GM20000 (cell line): ENCODE results near the gene ALOXE3.
"Not testable (repeated sequence)": the region's sequence is repeated elsewhere in the genome, so short reads cannot be mapped to it uniquely, and the experiment has no call there.

ENCODE experiments used
- DNase-seq: peaks from one replicate; pipeline ENCODE4 v3.0.0; 2012; ENCODE audit warnings: low spot score
- CTCF ChIP-seq: IDR thresholded peaks from 2 replicates; pipeline ENCODE4 v1.5.1; 2012; ENCODE audit warnings: mild to moderate bottlenecking, control low read depth; ENCODE audit errors: extremely low read depth, missing control alignments

ALOXE3 gene

GRCh38 chr17:8062435-8062806 is 55.9 kb downstream of the ALOXE3 start:
- TF ChIP-seq CTCF = no peak
- no peak for DNase-seq

DNA sequence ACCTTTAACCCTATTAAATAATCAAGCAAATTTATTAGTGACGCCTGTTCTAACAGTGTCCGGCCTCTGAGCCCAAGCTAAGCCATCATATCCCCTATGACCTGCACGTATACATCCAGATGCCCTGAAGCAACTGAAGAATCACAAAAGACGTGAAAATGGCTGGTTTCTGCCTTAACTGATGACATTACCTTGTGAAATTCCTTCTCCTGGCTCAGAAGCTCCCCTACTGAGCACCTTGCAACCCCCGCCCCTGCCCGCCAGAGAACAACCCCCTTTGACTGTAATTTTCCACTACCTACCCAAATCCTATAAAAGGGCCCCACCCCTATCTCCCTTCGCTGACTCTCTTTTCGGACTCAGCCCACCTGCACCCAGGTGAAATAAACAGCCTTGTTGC is 56.5 kb downstream of the ALOXE3 start:
- not testable (repeated sequence) for DNase-seq

GRCh38 chr17:8060274-8060673 is 58.0 kb downstream of the ALOXE3 start:
- peak; percentile 81 for DNase-seq
- TF ChIP-seq CTCF = peak; percentile 57

DNA sequence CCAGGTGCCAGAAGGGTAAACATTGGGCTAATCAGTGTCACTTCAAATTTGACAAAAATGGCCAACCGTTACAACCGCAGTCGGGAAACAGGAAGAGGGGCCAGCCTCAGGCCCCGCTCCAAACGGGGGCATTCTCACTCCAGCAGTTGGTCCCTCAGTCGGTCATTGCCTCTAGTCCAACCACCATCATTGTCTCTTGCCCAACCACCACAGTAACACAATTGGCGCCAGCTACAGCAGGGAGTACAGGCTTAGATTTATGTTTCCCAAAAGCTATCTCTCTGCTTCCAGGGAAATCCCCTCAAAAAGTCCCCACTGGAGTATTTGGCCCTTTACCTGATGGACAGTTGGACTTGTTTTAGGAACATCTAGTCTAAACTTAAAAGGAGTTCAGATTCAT is 59.2 kb downstream of the ALOXE3 start:
- TF ChIP-seq CTCF = no peak
- no peak for DNase-seq

- peak; percentile 83 for DNase-seq
- TF ChIP-seq CTCF = peak; percentile 68
These were observed 60.6 kb downstream of the ALOXE3 start for GRCh38 chr17:8057691-8058114.

DNA sequence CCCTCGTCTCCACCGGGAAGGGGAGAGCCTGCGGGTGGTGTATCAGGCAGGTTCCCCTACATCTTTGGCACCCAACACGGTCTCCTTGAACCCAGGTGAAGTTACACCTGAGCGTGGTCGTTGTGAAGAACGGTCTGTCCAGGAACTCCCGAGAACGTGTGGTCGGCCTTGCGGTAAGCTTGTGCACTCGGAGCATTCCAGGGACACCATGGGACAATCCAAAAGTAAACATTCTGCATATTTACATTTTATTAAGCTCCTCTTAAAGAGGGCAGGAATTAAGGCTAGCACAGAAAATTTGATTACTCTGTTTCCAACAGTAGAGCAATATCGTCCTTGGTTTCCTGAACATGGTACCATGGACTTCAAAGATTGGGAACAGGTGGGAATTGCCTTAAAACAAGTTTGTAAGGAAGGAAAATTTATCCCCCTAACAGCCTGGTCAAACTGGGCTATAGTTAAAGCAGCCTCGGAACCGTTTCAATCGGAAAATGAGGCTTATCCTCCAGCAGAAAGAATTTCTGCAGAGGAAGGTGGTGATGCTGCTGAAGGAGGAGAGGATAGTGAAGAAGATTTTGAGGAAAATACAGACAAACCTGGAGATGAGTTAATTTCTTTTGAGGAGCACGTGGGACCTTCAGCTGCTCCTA is 61.2 kb downstream of the ALOXE3 start:
- no peak for DNase-seq
- no peak for TF ChIP-seq CTCF

GRCh38 chr17:8056232-8056975 is 61.9 kb downstream of the ALOXE3 start:
- no peak for TF ChIP-seq CTCF
- DNase-seq = peak; percentile 64

DNA sequence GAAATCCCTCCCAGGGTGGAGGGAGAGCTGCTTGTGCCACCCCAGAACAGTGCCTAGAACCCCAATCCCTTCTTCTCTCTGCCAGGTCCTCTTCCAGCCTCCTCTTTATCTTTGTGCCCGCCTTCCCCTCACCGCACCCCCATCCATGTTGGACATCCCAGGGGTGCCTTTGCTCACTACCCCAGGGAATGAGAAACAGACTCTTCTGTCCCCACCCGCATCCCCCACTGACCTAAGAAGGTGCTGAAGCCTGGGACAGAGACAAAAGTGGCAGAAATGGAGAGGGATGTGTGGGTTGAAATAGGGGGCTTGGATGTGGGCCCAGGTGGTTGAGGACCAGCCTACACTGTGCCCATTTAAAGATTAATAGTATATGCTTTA is 62.5 kb downstream of the ALOXE3 start:
- no peak for DNase-seq
- TF ChIP-seq CTCF = no peak
